Mesenchymal stem cell (in vitro differentiated cells and primary cell): ENCODE results near the gene TNFRSF6B.

Experiments used
- DNase-seq: peaks from one replicate; pipeline ENCODE4 v3.0.0-alpha.2; 2013
- H2AFZ ChIP-seq: one replicate; pipeline ENCODE4 v1.6.1; 2013; ENCODE audit warnings: low read depth, mild to moderate bottlenecking, control low read depth, inconsistent platforms, low read length, moderate library complexity
- H2AK5ac ChIP-seq: 2 replicates; pipeline ENCODE4 v1.6.1; 2013; ENCODE audit warnings: low read length, moderate library complexity, mild to moderate bottlenecking, inconsistent platforms; ENCODE audit not compliant: severe bottlenecking
- H2BK120ac ChIP-seq: one replicate; pipeline ENCODE4 v1.6.1; 2013; ENCODE audit warnings: low read depth, mild to moderate bottlenecking, inconsistent platforms, low read length, moderate library complexity
- H2BK12ac ChIP-seq, 2 experiments: one replicate each; pipeline ENCODE4 v1.6.1; 2013; ENCODE audit warnings: inconsistent platforms in 2 of 2, low read length in 2 of 2, mild to moderate bottlenecking in 2 of 2, moderate library complexity in 2 of 2, control low read depth in 1 of 2
- H2BK15ac ChIP-seq: one replicate; pipeline ENCODE4 v1.6.1; 2013; ENCODE audit warnings: mild to moderate bottlenecking, low read depth, inconsistent platforms; ENCODE audit not compliant: poor library complexity, severe bottlenecking
- H2BK5ac ChIP-seq: 2 replicates; pipeline ENCODE4 v1.6.1; 2013; ENCODE audit warnings: low read depth, mild to moderate bottlenecking, low read length, control low read depth, inconsistent platforms; ENCODE audit not compliant: poor library complexity, severe bottlenecking
- H3K14ac ChIP-seq, 2 experiments: one replicate each; pipeline ENCODE4 v1.6.1; 2013; ENCODE audit warnings: inconsistent platforms in 2 of 2, low read length in 2 of 2, control low read depth in 1 of 2, mild to moderate bottlenecking in 1 of 2, moderate library complexity in 1 of 2
- H3K18ac ChIP-seq, 2 experiments: one replicate each; pipeline ENCODE4 v1.6.1; 2013; ENCODE audit warnings: inconsistent platforms in 2 of 2, low read length in 2 of 2, control low read depth in 1 of 2, low read depth in 1 of 2, mild to moderate bottlenecking in 1 of 2
- H3K23ac ChIP-seq, 2 experiments: one replicate each; pipeline ENCODE4 v1.6.1; 2013; ENCODE audit warnings: inconsistent platforms in 2 of 2, low read length in 2 of 2, mild to moderate bottlenecking in 2 of 2, moderate library complexity in 2 of 2, control low read depth in 1 of 2
- H3K27ac ChIP-seq: 2 replicates; pipeline ENCODE4 v1.5.1; 2013; ENCODE audit warnings: mild to moderate bottlenecking, moderate library complexity, low read length, control low read depth, inconsistent platforms; ENCODE audit not compliant: poor library complexity, severe bottlenecking
- H3K27me3 ChIP-seq, 2 experiments: 2 replicates each; pipeline versions ENCODE4 v1.6.1 to v1.7.0; 2013; ENCODE audit warnings: low read length in 2 of 2, mild to moderate bottlenecking in 2 of 2, moderate library complexity in 2 of 2, control low read depth in 1 of 2, inconsistent platforms in 1 of 2; ENCODE audit not compliant: control insufficient read depth in 1 of 2, insufficient read depth in 1 of 2
- H3K36me3 ChIP-seq, 2 experiments: 2 replicates each; pipeline versions ENCODE4 v1.6.1 to v1.7.0; 2013; ENCODE audit warnings: low read length in 2 of 2, control low read depth in 1 of 2, inconsistent platforms in 1 of 2, low read depth in 1 of 2, mild to moderate bottlenecking in 1 of 2; ENCODE audit not compliant: insufficient read depth in 2 of 2, control insufficient read depth in 1 of 2
- H3K4ac ChIP-seq, 2 experiments: one replicate each; pipeline ENCODE4 v1.6.1; 2013; ENCODE audit warnings: inconsistent platforms in 2 of 2, low read length in 2 of 2, mild to moderate bottlenecking in 2 of 2, moderate library complexity in 2 of 2, control low read depth in 1 of 2, low read depth in 1 of 2
- H3K4me1 ChIP-seq: 2 replicates; pipeline ENCODE4 v1.6.1; 2013; ENCODE audit warnings: low read depth, low read length, control low read depth; ENCODE audit not compliant: control insufficient read depth, insufficient read depth
- H3K4me2 ChIP-seq: 2 replicates; pipeline ENCODE4 v1.6.1; 2013; ENCODE audit warnings: low read length, mild to moderate bottlenecking, inconsistent platforms; ENCODE audit not compliant: poor library complexity, severe bottlenecking
- H3K4me3 ChIP-seq, 2 experiments: 2 replicates each; pipeline versions ENCODE4 v1.5.1 to v1.7.0; 2013; ENCODE audit warnings: low read length in 2 of 2, mild to moderate bottlenecking in 2 of 2, control low read depth in 1 of 2, low read depth in 1 of 2; ENCODE audit not compliant: insufficient read depth in 1 of 2
- H3K79me1 ChIP-seq: replicated peaks from 2 replicates; pipeline ENCODE4 v1.6.1; 2013; ENCODE audit warnings: mild to moderate bottlenecking, control low read depth, low read length, inconsistent platforms; ENCODE audit not compliant: poor library complexity, severe bottlenecking
- H3K9ac ChIP-seq: 2 replicates; pipeline ENCODE4 v1.7.0; 2013; ENCODE audit warnings: mild to moderate bottlenecking, low read length, moderate library complexity
- H3K9me3 ChIP-seq: 2 replicates; pipeline ENCODE4 v1.7.0; 2013; ENCODE audit warnings: mild to moderate bottlenecking, low read length; ENCODE audit not compliant: control insufficient read depth
- H4K8ac ChIP-seq: one replicate; pipeline ENCODE4 v1.6.1; 2013; ENCODE audit warnings: inconsistent platforms, mild to moderate bottlenecking, low read length, moderate library complexity
- H4K91ac ChIP-seq: one replicate; pipeline ENCODE4 v1.6.1; 2013; ENCODE audit warnings: mild to moderate bottlenecking, low read length, inconsistent platforms
- WGBS: methylation state at CpG from one replicate; pipeline ENCODE4 v1.1.7; 2013; ENCODE audit warnings: mixed read lengths; 5-methylcytosine and 5-hydroxymethylcytosine counted together

The TNFRSF6B gene

DNA sequence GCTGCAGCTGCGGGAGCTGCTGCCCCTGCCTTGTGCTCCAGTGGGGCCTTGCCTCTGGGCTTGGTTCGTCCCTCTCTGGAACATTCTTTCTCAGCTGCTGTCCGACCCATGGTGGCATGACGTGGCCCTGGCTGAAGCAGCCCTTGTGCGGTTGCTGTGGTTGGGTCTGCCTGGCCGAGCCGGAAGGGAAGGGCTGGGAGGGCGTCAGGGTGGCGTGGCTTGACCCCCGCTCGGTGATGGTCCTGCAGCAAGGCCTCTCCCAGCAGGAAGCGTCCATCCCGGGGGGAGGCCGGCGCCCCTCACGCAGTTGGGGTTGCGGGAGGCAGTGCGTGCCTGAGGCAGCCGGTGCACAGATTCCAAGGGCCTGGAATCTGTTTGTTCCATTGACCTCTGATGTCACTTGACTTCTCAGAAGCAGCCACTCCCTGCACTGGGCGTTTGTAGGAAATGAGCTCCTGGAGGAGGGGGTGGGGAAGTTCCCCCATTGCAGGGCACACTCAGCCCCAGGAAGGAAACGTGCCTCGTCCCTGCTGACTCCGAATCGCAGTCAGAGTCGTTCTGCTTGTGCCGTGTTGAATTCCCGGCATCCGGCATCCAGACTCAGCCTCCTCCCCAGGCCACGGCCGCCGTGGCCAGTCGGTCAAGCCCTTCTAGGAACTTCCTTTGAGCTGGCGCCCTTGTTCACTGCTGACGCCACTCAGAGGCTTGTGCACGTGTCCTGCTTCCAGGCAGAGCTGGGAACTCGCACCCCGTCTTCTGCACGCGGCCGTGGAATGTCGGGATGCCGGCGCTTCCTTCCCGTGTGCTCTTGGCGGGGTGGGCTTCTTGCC lies 9.7 kb upstream of the TNFRSF6B start:
- H3K27ac ChIP-seq, result peak overlapping the region; percentile 88
- H3K9me3 ChIP-seq, result no peaks in the 10 kb centered on the region
- H2BK120ac ChIP-seq, result peak overlapping the region; percentile 83
- no peak overlapping the region for H3K4me2 ChIP-seq
- H3K9ac ChIP-seq, result peak overlapping the region; percentile 76
- peak; percentile 96 for DNase-seq
- peaks cover 4% of the 10 kb centered on the region for H3K79me1 ChIP-seq
- H3K4me1 ChIP-seq, result peaks cover 52% of the 10 kb centered on the region
- peak overlapping the region; percentile 8 for H2AFZ ChIP-seq
- peak overlapping the region; percentile 96 for H4K8ac ChIP-seq
- peak overlapping the region in 1 of 2 experiments; percentile 46 for H3K23ac ChIP-seq
- peaks cover under 1 to 34% of the 10 kb centered on the region in 2 experiments for H3K36me3 ChIP-seq
- H2BK12ac ChIP-seq, result peak overlapping the region; percentile 96
- H3K4ac ChIP-seq, result peak overlapping the region; percentile 69 to 87
- H2BK5ac ChIP-seq, result peak overlapping the region; percentile 26
- WGBS, result 36% methylated on average over 44 of the region's 45 CpGs
- peak overlapping the region; percentile 98 for H4K91ac ChIP-seq
- H2AK5ac ChIP-seq, result peak overlapping the region; percentile 84
- H3K4me3 ChIP-seq, result no peak overlapping the region
- H2BK15ac ChIP-seq, result peak overlapping the region; percentile 98
- H3K18ac ChIP-seq, result peak overlapping the region; percentile 91 to 93
- H3K27me3 ChIP-seq, result no peaks in the 10 kb centered on the region
- H3K14ac ChIP-seq, result peak overlapping the region in 1 of 2 experiments; percentile 73

- no peaks in the 10 kb centered on the region for H3K9me3 ChIP-seq
- peak overlapping the region; percentile 49 for H2BK15ac ChIP-seq
- H3K4me2 ChIP-seq, result no peak overlapping the region
- H3K23ac ChIP-seq, result peak overlapping the region in 1 of 2 experiments; percentile 46
- DNase-seq, result no peak
- peak overlapping the region; percentile 98 for H4K91ac ChIP-seq
- H2BK120ac ChIP-seq, result peak overlapping the region; percentile 83
- H2AK5ac ChIP-seq, result peak overlapping the region; percentile 84
- no peak overlapping the region for H2AFZ ChIP-seq
- peaks cover 4% of the 10 kb centered on the region for H3K79me1 ChIP-seq
- H3K14ac ChIP-seq, result peak overlapping the region in 1 of 2 experiments; percentile 82
- H3K18ac ChIP-seq, result peak overlapping the region; percentile 91 to 93
- H3K36me3 ChIP-seq, result peaks cover 4 to 37% of the 10 kb centered on the region in 2 experiments
- peaks cover 52% of the 10 kb centered on the region for H3K4me1 ChIP-seq
- H2BK5ac ChIP-seq, result peak overlapping the region; percentile 26
- 99% methylated on average over 29 of the region's 29 CpGs for WGBS
- H3K9ac ChIP-seq, result peak overlapping the region; percentile 76
- peak overlapping the region; percentile 96 for H4K8ac ChIP-seq
- H3K27me3 ChIP-seq, result no peaks in the 10 kb centered on the region
- H3K27ac ChIP-seq, result peak overlapping the region; percentile 88
- peak overlapping the region; percentile 44 to 96 for H2BK12ac ChIP-seq
- H3K4me3 ChIP-seq, result no peak overlapping the region
- peak overlapping the region; percentile 69 to 87 for H3K4ac ChIP-seq
Observed at GRCh38 chr20:63687419-63688178, 8.9 kb upstream of the TNFRSF6B start.

- 94% methylated on average over 31 of the region's 31 CpGs for WGBS
- Histone ChIP-seq H3K23ac (no peak overlapping the region), H2AK5ac (peak overlapping the region; percentile 55), H3K27me3 (no peaks in the 10 kb centered on the region), H2BK15ac (peak overlapping the region; percentile 86), H2AFZ (no peak overlapping the region), H2BK5ac (no peak overlapping the region), H3K36me3 (peaks cover 4 to 40% of the 10 kb centered on the region in 2 experiments), H3K4me3 (no peak overlapping the region), H3K4me1 (peaks cover 45% of the 10 kb centered on the region), H4K8ac (peak overlapping the region; percentile 33), H4K91ac (peak overlapping the region; percentile 98), H3K18ac (peak overlapping the region; percentile 62 to 93), H3K79me1 (peaks cover 4% of the 10 kb centered on the region), H3K14ac (no peak overlapping the region), H2BK12ac (peak overlapping the region; percentile 44 to 96), H3K27ac (no peak overlapping the region), H2BK120ac (peak overlapping the region; percentile 83), H3K9ac (no peak overlapping the region), H3K4me2 (no peak overlapping the region), H3K9me3 (no peaks in the 10 kb centered on the region), H3K4ac (peak overlapping the region; percentile 58 to 65)
- no peak for DNase-seq
Observed at GRCh38 chr20:63688228-63689045, 8.0 kb upstream of the TNFRSF6B start.
